Parathyroid adenoma (tissue), 2 donors: ENCODE data around the gene LACTB.
A peak's percentile ranks its signal among the peaks of the same experiment; 100 is the strongest.

Experiments
- H2AFZ ChIP-seq: fragments of 300-600 bp; sonication (generic); one replicate; pipeline ENCODE4 v1.7.0; 2017; ENCODE audit warnings: antibody characterized with exemption, mild to moderate bottlenecking
- H3K27ac ChIP-seq: fragments of 300-600 bp; sonication (generic); one replicate; pipeline ENCODE4 v1.7.0; 2017
- H3K27me3 ChIP-seq: fragments of 300-600 bp; sonication (generic); one replicate; pipeline ENCODE4 v1.7.0; 2017; ENCODE audit warnings: low read length; ENCODE audit not compliant: control insufficient read depth, insufficient read depth
- H3K36me3 ChIP-seq: fragments of 300-600 bp; sonication (generic); one replicate; pipeline ENCODE4 v1.7.0; 2017; ENCODE audit warnings: low read length; ENCODE audit not compliant: control insufficient read depth, insufficient read depth
- H3K4me1 ChIP-seq: fragments of 300-600 bp; sonication (generic); one replicate; pipeline ENCODE4 v1.7.0; 2017; ENCODE audit warnings: control low read depth
- H3K4me2 ChIP-seq: fragments of 300-600 bp; sonication (generic); one replicate; pipeline ENCODE4 v1.7.0; 2017; ENCODE audit warnings: low read length
- H3K4me3 ChIP-seq: fragments of 300-600 bp; sonication (generic); one replicate; pipeline ENCODE4 v1.7.0; 2017; ENCODE audit warnings: low read depth, low read length
- H3K79me2 ChIP-seq: fragments of 300-600 bp; sonication (generic); one replicate; pipeline ENCODE4 v1.7.0; 2017; ENCODE audit warnings: control low read depth
- H3K9ac ChIP-seq: fragments of 300-600 bp; sonication (generic); one replicate; pipeline ENCODE4 v1.7.0; 2017; ENCODE audit warnings: mild to moderate bottlenecking
- H3K9me3 ChIP-seq: fragments of 300-600 bp; sonication (generic); one replicate; pipeline ENCODE4 v1.7.0; 2017; ENCODE audit warnings: low read length; ENCODE audit not compliant: control insufficient read depth
- TF ChIP-seq, protein P1 (sequence below): fragments of 300-600 bp; sonication (generic); IDR thresholded peaks from one replicate; pipeline ENCODE4 v1.7.0; 2017; ENCODE audit warnings: antibody characterized with exemption, mild to moderate bottlenecking
- donor health status: primary hyperparathyroidism.

LACTB gene

DNA sequence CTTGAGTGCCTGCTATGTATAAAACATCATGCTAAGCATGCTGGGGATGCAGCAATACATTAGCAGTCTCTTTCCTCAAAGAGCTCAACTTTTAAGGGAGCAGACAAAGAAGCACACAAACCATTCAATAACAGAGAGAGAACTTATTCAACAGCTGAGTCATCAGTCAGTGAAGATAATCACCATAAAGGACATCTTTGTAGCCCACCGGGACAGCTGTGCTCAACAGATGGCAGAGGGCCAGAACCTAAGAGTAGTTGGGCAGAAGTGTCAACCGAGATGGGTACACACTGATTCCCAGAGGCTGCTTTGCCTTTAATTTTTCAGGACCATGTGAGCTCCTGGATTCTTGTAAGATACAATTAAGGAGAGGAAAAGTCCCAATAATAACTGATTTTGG lies 63.5 kb downstream of the LACTB start:
- peaks cover 3% of the 10 kb centered on the region for H3K79me2 ChIP-seq
- H3K36me3 ChIP-seq, result no peaks in the 10 kb centered on the region
- no peak overlapping the region for H3K4me2 ChIP-seq
- TF ChIP-seq, protein P1, sequence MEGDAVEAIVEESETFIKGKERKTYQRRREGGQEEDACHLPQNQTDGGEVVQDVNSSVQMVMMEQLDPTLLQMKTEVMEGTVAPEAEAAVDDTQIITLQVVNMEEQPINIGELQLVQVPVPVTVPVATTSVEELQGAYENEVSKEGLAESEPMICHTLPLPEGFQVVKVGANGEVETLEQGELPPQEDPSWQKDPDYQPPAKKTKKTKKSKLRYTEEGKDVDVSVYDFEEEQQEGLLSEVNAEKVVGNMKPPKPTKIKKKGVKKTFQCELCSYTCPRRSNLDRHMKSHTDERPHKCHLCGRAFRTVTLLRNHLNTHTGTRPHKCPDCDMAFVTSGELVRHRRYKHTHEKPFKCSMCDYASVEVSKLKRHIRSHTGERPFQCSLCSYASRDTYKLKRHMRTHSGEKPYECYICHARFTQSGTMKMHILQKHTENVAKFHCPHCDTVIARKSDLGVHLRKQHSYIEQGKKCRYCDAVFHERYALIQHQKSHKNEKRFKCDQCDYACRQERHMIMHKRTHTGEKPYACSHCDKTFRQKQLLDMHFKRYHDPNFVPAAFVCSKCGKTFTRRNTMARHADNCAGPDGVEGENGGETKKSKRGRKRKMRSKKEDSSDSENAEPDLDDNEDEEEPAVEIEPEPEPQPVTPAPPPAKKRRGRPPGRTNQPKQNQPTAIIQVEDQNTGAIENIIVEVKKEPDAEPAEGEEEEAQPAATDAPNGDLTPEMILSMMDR, result no peak
- H3K4me3 ChIP-seq, result no peak overlapping the region
- H3K9me3 ChIP-seq, result no peaks in the 10 kb centered on the region
- no peaks in the 10 kb centered on the region for H3K4me1 ChIP-seq
- H3K27ac ChIP-seq, result no peak overlapping the region
- no peaks in the 10 kb centered on the region for H3K27me3 ChIP-seq
- no peak overlapping the region for H3K9ac ChIP-seq
- no peak overlapping the region for H2AFZ ChIP-seq

DNA sequence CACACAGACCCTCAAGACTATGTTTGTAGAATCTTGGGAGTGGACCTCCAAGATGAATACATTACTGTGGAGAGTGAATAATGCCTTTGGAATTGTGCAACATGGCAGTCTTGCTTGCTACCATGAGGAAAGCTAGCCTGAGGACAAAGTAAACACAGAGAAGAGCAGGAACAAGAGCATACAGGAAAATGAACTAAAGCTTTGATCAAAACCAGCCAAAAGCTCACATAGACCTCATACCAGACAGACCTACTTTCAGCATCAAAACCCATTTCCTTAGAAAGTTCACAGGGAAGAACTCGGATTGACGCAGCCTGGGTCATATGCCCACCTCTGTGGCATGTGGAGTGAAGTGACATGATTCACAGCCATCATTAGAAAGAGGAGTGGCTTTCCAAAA lies 64.4 kb downstream of the LACTB start:
- Histone ChIP-seq H3K36me3 (no peaks in the 10 kb centered on the region), H3K4me1 (no peaks in the 10 kb centered on the region), H3K79me2 (peaks cover 3% of the 10 kb centered on the region), H3K4me2 (no peak overlapping the region), H3K27ac (no peak overlapping the region), H3K9me3 (no peaks in the 10 kb centered on the region), H3K27me3 (no peaks in the 10 kb centered on the region), H2AFZ (no peak overlapping the region), H3K9ac (no peak overlapping the region), H3K4me3 (no peak overlapping the region)
- TF ChIP-seq, protein P1, result no peak

DNA sequence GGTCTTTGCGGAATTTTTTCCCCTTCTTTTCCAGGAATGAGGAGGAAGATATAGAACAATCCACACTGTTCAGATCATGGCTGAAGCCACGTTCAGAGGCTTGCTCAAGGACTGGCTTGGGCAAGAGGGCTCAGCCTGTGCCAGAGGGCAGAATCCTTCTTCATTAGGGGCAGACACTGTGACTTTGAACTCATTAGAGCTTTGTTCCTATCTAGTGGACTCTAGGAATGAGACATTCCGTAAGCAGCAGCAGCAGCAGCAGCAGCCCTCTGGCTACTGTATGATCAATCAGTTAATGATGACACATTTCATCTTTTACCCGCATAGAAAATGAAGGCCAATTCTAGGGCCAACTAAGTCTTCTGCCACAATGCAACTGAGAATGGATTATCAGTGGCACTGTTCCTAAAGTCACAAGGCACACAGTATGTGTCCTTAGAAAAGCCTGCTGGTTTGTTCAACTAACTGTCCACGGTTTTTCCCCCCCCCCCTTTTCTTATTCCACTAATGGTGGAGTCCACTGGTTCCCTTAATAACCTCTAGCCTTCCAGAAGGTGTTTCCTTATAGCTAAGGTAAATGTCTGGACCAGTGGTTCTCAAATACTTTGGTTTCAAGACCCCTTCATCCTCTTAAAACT lies 66.0 kb downstream of the LACTB start:
- Histone ChIP-seq H3K27ac (no peak overlapping the region), H3K4me3 (no peak overlapping the region), H3K9ac (no peak overlapping the region), H3K4me2 (no peak overlapping the region), H3K36me3 (no peaks in the 10 kb centered on the region), H3K9me3 (no peaks in the 10 kb centered on the region), H3K4me1 (no peaks in the 10 kb centered on the region), H3K27me3 (no peaks in the 10 kb centered on the region), H2AFZ (no peak overlapping the region), H3K79me2 (peaks cover 8% of the 10 kb centered on the region)
- TF ChIP-seq, protein P1, result no peak

DNA sequence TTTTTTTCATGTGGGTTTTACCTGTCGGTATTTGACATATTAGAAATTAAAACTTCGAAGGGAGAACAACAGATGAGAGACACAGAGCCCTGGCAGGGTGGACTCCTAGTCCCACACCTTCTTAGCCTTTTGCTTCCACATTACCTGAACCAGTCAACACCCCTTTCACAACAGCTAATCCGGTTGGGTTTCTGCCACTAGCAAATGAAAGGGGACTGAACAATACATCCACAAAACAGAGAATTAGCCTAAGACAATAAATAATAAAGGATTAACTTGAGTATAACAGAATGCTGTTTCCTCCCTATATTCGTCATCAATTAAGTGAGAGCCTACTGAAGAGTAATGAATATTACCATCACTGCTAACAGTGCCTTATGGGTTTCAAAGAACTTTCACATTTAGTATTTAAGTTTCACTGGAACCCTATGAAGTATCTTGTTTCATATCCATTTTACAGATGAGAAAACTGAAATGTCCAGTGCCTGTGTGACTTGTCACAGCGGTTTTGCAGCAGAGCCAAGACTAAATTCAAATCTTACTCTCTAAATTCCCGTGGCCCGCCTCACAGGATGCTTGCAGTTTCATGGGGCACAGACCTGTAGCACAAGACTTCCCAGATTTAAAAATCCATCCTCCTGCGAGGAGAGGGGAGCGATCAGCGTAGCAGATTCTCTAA lies 66.7 kb downstream of the LACTB start:
- Histone ChIP-seq H3K27me3 (no peaks in the 10 kb centered on the region), H3K4me2 (peak overlapping the region; percentile 85), H3K27ac (peak overlapping the region; percentile 24)

More for the DNA sequence above, 66.7 kb downstream of the LACTB start:
- no peaks in the 10 kb centered on the region for H3K4me1 ChIP-seq
- no peaks in the 10 kb centered on the region for H3K9me3 ChIP-seq
- H3K9ac ChIP-seq, result no peak overlapping the region
- H2AFZ ChIP-seq, result peak overlapping the region; percentile 89
- H3K79me2 ChIP-seq, result peaks cover 11% of the 10 kb centered on the region
- H3K4me3 ChIP-seq, result peak overlapping the region; percentile 83
- no peaks in the 10 kb centered on the region for H3K36me3 ChIP-seq
- TF ChIP-seq, protein P1, result no peak
